ENCODE measurements around the gene ATXN10.

The ATXN10 gene

GRCh38 chr22:45762545-45763235 is 91.1 kb downstream of the ATXN10 start:
- DNase-seq = no peak

- DNase-seq = no peak
Measured at GRCh38 chr22:45763236-45763624, 91.6 kb downstream of the ATXN10 start.

- no peak for DNase-seq
Measured at GRCh38 chr22:45768490-45768889, 96.9 kb downstream of the ATXN10 start.

- no peak for DNase-seq
Measured at GRCh38 chr22:45769569-45770210, 98.1 kb downstream of the ATXN10 start.

GRCh38 chr22:45770506-45770905 is 98.9 kb downstream of the ATXN10 start:
- no peak for DNase-seq

- no peak for DNase-seq
Measured at GRCh38 chr22:45771057-45771456, 99.4 kb downstream of the ATXN10 start.

GRCh38 chr22:45771711-45772110 is 100.1 kb downstream of the ATXN10 start:
- no peak for DNase-seq

GRCh38 chr22:45772743-45773142 is 101.1 kb downstream of the ATXN10 start:
- DNase-seq = no peak

- DNase-seq = no peak
Measured at GRCh38 chr22:45774001-45774670, 102.5 kb downstream of the ATXN10 start.

GRCh38 chr22:45775062-45775461 is 103.4 kb downstream of the ATXN10 start:
- DNase-seq = no peak

- no peak for DNase-seq
Measured at GRCh38 chr22:45775569-45776312, 104.1 kb downstream of the ATXN10 start.

GRCh38 chr22:45776313-45776585 is 104.6 kb downstream of the ATXN10 start:
- DNase-seq = no peak

- DNase-seq = peak in 1 of 2 experiments; percentile 11
Measured at GRCh38 chr22:45777046-45777851, 105.6 kb downstream of the ATXN10 start.

GRCh38 chr22:45777852-45778375 is 106.3 kb downstream of the ATXN10 start:
- DNase-seq = no peak

- DNase-seq = no peak
Measured at GRCh38 chr22:45781459-45781858, 109.8 kb downstream of the ATXN10 start.

GRCh38 chr22:45781966-45782365 is 110.3 kb downstream of the ATXN10 start:
- DNase-seq = no peak

- no peak for DNase-seq
Measured at GRCh38 chr22:45783021-45783420, 111.4 kb downstream of the ATXN10 start.

GRCh38 chr22:45783690-45784089 is 112.1 kb downstream of the ATXN10 start:
- DNase-seq = no peak

- DNase-seq = no peak
Measured at GRCh38 chr22:45784357-45785277, 113.0 kb downstream of the ATXN10 start.

GRCh38 chr22:45785458-45785857 is 113.8 kb downstream of the ATXN10 start:
- DNase-seq = no peak

- no peak for DNase-seq
Measured at GRCh38 chr22:45786726-45787125, 115.1 kb downstream of the ATXN10 start.
